HG03342 (cell line): ENCODE measurements around the gene HSPB1.
"Not testable (repeated sequence)": the region's sequence is repeated elsewhere in the genome, so short reads cannot be mapped to it uniquely, and the experiment has no call there.

ENCODE experiments used
- ATAC-seq: cut with Tn5 transposase; IDR thresholded peaks from one replicate; pipeline ENCODE4 v1.9.1; 2021; ENCODE audit warnings: mild to moderate bottlenecking, moderate library complexity; ENCODE audit not compliant: unreplicated experiment

Gene HSPB1

DNA sequence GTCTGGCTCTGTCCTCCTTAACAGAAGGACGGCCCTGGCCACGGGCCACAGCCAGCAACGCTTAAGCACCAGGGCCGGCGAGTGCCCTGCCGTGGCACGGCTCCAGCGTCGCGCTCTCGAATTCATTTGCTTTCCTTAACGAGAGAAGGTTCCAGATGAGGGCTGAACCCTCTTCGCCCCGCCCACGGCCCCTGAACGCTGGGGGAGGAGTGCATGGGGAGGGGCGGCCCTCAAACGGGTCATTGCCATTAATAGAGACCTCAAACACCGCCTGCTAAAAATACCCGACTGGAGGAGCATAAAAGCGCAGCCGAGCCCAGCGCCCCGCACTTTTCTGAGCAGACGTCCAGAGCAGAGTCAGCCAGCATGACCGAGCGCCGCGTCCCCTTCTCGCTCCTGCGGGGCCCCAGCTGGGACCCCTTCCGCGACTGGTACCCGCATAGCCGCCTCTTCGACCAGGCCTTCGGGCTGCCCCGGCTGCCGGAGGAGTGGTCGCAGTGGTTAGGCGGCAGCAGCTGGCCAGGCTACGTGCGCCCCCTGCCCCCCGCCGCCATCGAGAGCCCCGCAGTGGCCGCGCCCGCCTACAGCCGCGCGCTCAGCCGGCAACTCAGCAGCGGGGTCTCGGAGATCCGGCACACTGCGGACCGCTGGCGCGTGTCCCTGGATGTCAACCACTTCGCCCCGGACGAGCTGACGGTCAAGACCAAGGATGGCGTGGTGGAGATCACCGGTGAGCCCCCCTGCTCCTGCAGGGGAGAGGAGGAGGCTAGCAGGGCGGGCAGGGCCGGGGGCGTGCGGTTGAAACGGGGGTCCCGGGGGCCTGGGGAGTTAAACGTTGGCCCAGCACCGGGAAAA lies at the start of gene HSPB1:
TSS of gene HSPB1 (plus strand) at position 327 of the 855 bp plus-strand sequence. CDS start at position 367, 40 bp downstream.
- peak; percentile 64 for ATAC-seq

DNA sequence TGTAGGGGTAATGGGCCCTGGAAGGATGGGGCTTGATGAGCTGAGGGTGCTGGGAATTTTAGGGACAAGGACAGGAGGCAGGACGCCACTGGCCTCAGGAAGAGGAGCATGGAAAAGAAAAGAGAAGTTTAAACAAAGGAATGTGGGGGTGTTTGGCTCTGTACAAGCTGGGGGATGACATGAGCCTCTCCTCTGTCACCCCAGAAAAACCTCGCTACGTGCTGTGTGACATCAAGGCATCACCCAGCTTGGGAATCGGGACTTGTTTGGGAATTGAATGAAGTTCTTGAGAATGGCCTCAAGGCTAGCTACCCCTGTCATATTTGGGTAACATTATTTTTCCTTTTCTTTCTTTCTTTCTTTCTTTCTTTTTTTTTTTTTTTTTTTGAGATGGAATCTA lies 47.7 kb upstream of the HSPB1 start:
- no peak for ATAC-seq

DNA sequence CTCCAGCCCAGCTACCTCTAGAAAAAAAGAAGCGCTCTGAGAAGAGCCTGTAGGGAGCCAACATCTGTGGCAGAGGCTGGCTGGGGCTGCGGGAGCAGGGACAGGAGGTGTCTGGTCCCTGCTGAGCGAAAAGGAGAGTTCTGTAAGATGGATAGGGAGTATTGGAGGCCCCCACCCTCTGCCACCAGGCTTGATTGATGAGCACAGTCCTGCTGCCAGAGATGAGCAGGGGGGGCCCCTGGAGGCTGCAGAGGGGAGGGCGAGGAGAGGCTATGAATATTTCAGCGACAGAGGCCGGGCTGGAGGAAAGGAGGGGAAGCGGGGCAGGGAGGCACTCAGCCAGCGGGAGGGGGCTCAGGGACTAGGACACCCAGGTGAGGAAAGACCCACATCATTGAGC lies 44.5 kb upstream of the HSPB1 start:
- no peak for ATAC-seq

DNA sequence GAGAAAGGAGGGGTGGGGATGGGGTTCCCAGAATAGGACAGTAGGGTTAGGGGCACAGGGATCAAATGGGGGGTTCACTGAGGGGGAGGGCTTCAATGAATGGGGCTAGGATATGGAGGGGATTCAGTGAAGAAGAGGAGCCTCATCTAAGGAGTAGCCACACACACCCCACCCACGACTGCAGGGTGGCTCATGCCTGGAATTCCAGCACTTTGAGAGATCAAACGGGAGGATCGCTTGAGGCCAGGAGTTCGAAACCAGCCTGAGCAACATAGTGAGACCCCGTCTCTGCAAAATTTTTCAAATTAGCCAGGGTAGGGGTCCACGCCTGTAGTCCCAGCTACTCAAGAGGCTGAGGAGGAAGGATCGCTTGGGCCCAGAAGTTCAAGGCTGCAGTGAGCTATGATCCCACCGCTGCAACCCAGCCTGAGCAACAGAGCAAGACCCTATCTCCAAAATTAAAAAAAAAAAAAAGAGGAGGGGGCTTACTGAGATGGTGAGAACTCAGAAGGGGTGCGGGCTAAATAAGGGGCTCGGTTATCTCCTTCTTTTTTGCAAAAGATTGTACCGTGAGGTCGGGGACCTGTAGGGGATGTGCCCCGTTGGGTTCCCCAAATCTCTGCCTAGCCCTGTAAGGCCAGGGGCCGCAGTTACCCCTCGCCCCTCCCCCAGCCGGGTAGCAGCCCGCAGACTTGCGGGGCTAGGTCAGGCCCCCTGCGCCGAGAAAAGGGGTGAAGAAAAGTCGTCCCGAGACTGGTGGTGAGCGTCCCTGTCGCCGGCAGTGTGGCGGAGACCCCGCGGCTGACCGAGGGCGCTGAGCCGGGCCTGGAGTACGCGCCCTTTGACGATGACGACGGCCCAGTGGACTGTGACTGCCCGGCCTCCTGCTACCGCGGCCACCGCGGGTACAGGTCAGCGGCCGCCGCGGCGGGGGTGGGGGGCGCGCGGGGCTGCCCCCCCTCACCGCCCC lies 43.1 kb upstream of the HSPB1 start:
- ATAC-seq = no peak

DNA sequence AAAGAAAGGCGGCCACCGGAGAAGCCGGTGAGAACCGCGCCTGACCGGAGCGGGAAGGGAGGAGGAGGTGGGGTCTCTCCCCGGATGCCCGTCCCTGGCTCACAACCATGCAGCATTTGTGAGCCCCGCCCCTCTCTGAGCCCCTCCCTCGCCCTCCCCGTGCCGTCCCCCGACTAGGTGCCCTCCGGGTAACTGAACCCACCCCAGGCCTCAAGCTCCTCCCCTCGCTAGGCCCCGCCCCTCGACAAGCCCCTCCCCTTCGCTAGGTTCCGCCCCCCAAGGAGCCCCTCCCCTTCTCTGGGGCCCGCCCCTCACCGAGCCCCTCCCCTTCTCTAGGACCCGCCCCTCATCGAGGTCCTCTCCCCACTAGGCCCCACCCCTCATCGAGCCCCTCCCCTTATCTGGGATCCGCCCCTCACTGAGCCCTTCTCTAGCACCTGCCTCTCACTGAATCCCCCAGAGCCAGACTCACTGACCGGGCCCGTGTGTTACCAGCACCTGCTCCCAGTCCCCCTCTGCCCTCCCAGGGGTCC lies 42.2 kb upstream of the HSPB1 start:
- no peak for ATAC-seq

DNA sequence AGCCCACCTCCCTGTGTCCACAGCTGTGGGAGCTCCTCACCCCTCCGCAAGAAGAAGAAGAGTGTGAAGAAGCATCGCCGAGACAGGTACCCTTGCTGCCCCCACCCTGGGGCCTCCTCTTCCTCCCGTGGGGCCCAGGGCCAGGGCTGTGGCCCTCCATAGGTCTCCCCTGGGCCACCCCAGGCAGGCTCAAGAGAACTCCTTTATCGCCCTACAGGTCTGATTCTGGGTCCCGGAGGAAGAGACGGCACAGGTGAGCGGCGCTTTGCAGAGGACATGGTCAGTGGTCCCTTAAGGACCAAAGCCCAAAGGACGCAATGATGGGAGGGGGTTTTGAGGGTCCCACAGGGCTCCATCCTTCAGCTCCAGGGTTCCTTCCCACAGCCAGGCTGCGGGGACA lies 41.1 kb upstream of the HSPB1 start:
- no peak for ATAC-seq

DNA sequence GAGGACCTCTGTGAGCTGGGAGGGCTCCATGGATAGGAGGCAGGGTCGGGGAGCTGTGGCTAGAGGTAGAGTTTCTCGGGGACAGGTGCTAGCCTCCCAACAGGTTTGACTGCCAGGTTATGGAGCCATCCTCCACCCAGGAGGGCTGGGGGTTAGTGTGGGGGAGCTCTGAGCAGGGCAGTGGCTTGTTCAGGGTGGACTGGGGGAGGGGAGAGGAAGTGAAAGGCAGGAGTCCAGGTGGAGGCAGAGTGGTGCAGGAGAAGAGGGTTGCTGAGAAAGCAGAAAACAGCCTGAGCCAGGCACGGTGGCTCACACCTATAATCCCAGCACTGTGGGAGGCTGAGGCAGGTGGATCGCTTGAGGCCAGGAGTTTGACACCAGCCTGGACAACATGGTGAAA lies 40.5 kb upstream of the HSPB1 start:
- no peak for ATAC-seq

DNA sequence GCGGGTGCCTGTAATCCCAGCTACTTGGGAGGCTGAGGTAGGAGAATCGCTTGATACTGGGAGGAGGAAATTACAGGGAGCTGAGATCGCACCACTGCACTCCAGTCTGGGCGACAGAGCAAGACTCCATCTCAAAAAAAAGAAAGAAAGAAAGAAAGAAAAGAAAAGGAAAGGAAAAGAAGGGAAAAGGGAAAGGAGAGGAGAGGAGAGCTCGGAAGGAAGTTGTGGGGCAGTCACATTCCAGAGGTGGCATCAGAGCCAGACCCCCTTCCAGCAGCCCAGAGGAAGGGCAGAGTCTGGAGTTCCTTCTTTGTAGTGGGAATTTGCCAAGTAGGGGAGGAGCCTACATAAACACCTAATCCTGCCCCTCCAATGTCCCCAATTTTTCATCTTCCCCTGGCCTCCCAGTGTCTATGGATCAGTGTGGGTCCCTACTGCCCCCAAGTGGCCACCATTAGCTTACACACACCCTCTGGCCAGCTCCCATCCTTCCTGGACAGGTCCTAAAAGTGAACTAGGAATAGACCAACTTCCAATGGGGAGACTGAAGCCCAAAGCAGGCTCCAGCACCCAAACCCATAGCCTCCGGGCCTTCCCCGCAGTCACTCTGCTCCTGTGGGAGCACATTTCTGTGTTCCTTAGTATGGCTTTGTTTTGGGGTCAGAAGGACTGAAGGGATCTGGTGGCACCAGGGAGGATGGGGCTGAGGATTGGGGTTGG lies 39.6 kb upstream of the HSPB1 start:
- no peak for ATAC-seq

DNA sequence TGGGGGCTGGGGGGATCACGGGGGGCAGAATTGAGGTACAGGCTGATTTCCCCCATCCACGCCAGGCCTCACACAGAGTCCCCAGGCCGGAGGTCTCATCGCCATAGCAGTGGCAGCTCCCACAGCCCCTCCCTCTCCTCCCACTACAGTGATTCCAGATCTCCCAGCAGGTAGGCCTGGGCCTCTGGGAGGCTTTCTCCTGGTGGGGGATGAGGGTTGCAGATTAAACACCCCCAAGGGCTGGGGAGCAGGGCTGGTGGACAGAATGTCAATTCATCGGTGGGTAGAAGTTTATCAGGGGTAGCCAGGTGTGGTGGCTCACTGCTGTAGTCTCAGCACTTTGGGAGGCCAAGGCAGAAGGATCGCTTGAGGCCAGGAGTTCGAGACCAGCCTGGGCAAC lies 37.2 kb upstream of the HSPB1 start:
- ATAC-seq = no peak

DNA sequence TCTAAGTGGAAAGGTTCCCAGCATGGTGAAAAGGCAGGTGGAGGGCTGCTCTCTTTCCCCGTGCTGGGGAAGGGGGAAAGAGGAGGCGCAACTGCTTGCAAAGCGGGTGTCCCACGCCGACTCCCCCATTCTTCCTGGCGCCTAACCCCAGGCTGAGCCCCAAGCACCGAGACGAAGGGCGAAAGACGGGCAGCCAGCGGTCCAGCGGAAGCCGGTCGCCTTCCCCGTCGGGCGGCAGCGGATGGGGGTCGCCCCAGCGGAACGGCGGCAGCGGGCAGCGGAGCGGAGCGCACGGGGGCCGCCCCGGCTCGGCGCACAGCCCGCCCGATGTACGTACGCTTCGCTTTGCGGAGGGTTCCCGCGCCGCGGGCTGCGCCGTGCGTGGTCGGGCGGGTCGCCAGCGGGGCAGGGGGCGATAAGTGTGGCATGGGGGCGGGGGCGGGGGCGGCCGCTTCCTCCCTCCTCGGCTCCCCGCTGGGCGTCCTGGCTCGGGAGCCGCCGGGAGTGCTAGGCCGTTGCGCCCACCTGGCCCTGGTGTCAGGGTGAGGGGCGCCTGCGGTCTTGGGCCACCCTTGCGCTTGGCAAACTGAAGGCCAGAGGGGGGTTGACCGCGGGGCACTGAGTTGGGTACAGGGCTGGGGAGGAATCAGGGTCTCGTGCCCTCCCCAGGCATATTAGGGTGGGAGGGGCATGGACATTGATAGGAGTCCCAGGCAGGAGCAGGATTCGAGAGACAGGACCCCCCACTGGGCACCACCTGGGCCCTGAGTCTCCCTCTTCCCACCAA lies 35.2 kb upstream of the HSPB1 start:
- no peak for ATAC-seq

DNA sequence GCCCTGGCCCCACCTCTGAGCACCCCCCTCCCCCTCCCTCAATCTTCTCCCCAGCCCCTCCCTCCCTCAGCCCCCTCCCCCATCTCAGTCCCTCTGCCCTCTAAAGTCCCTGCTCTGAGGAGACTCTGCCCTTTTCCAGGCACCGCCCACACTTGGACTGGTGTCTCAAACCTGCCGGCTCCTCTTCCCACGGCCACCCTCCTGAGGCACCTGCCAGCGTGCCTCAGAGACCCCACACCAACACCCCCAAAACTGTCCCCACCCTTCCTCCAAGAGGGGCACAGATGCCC lies 34.6 kb upstream of the HSPB1 start:
- ATAC-seq = no peak

DNA sequence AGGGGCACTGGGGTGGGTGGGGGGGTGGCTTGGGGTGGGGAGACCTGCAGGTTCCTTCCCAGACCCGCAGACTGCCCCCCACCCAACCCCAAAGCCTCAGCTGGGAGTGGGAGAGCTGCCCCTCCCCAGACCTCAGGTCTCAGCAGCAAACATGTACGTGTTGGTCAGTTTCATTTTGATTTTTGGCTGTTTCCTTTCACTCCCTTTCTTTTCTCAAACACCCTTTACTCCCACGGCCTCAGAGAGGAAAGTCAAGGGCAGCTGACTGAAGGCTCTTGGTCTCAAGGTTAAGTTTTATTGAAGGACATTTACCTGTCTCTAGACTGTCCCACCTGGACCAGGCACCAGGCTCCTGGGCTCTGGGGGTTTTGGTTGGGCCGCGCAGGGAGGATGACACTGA lies 34.1 kb upstream of the HSPB1 start:
- ATAC-seq = no peak

DNA sequence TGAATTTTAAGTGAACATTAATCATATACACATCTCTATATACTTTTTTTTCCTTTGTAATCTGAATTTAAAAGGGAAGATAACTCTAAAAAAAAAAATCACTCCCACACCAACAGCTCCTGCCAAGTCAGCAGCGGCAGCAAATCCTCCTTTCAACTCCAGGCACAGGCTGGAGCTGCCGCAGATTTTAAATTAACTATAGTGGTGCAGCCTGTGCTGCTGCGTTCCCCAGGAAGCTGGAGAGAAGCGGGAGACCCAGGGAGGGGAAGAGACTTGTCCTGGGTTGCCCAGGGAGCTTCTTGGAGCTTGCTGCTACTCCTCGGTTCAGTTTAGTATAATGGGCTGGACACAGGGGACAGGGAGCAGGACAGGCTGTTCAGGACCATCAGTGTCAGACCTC lies 32.6 kb upstream of the HSPB1 start:
- no peak for ATAC-seq

DNA sequence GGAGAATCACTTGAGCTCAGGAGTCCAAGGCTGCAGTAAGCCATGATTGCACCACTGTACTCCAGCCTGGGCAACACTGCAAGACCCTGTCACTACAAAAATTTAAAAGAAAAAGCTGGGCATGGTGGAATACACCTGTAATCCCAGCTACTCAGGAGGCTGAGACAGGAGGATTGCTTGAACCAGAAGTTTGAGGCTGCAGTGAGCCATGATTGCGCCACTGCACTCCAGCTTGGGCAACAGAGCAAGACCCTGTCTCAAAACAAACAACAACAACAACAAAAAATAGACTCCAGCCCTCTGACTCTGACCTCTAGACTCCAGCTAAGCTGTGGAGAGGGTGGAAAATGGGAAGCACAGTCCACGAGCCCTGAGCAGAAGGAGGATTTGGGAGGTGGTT lies 31.1 kb upstream of the HSPB1 start:
- not testable (repeated sequence) for ATAC-seq

DNA sequence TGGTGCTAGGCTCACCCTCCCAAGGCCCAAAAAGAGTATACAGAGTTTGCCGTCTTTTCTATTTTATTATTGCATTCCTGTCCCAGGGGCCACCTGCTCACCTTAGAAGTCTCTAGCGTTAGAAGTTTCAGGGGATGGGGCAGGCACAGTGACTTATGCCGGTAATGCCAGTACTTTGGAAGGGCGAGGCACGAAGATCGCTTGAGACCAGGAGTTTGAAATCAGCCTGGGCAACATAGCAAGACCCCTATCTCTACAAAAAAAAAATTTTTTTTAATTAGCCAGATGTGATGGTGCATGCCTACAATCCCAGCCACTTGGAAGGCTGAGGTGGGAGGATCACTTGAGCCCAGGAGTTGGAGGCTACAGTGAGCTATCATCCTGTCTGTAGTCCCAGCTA lies 30.3 kb upstream of the HSPB1 start:
- no peak for ATAC-seq

DNA sequence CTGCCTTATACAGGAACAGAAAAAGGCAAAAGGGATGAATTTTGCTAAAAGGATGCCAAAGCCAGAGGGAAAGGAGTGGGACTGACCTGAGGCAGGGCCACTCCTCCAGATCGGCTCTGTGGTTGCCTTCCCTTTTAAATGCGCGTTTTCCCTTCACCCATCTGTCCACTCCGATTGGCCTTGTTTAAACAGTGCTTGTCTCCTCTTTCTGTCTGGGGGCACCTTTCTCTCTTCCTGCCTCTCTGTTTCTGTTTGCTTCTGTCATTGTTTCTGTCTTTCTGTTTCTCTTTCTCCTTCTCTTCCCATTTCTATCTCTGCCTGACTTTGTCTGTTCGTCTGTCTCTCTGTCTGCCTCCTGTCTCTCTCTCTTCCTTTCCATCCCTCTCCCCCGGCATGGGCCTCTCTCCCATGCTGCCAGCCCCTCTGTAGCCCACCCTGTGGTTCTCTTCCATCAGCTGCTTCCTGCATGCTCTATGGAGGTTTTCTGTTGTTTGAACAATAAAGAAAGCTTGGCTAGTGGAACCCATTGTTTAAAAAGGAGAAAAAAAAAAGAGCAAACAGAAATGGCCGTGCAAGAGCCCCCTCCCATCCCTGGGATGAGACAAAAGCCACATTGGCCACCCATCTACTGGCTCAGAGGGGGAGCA lies 29.5 kb upstream of the HSPB1 start:
- ATAC-seq = no peak

DNA sequence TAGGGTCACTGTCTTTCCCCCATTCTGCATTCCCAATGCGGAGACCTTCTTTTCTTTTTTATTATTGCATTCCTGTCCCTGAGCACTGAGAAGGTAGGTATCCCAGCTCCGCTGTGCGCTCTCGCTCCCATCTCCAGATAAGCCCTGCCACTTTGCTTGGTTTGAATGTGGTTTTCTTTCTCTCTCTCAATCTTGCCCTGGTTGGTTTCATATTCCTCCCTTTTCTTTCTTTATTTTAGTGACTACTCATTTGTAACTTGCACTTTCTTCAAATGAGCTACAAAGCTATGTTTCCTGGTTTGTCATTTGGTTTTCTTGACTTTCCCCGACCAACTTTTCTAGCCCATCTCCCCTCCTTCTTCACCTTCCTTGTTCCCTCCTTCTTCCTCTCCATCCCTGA lies 29.0 kb upstream of the HSPB1 start:
- no peak for ATAC-seq

DNA sequence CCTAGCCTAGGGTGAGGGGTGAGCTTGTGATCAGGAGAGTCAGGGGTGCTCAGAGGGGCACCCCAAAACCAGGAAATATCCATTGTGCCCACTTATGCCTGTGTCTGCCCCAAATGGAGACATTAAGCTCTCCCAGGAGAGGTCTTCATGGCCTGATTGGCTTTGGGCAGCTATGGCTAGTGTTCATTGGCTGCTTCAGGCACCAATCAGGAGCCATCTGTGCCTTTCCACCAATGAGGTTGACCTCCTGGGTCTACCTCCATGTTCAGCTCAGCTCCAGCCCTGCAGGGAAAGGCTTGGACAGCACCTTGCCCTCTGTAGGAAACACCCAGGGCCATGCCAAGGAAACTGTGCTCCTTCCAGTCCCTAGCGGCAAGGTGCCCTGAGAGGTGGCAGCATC lies 23.9 kb upstream of the HSPB1 start:
- no peak for ATAC-seq

DNA sequence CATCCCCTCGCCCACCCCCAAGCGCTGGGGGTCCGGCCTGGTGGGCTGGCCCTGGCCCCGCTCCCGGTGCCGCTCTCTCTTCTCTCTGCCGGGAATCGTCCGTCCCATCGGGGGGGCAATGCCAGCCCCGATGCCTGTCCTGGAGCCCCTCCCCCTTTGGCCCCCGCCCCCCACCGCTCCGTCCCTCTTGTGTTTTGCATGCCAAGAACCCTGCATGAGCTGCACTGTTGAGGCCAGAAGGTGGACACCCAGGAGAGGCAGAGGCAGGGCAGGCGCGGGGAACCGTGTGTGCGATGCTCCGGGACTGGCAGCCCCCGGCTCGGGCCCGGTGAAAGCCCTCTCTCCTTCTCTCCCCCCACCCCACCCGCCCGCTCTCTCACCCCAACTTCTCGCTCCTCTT lies 22.1 kb upstream of the HSPB1 start:
- no peak for ATAC-seq
